IPS DF 4.7 (cell line): Measurements from ENCODE around the gene REPIN1.

Experiments used
- DNase-seq: peaks from one replicate; pipeline ENCODE4 v3.0.0-alpha.2; 2013; ENCODE audit warnings: low spot score; ENCODE audit errors: extremely low read depth

Gene REPIN1

DNA sequence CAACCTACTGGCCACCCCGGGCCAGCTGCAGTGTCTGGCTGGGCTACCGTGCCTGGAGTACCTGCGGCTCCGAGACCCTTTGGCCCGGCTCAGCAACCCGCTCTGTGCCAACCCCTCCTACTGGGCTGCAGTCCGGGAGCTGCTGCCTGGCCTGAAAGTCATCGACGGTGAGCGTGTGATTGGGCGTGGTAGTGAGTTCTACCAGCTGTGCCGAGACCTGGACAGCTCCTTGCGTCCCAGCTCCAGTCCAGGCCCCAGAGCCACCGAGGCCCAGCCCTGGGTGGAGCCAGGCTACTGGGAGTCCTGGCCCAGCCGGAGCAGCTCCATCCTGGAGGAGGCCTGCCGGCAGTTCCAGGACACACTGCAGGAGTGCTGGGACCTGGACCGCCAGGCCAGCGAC is 31.4 kb upstream of the REPIN1 start:
- DNase-seq = no peak

DNA sequence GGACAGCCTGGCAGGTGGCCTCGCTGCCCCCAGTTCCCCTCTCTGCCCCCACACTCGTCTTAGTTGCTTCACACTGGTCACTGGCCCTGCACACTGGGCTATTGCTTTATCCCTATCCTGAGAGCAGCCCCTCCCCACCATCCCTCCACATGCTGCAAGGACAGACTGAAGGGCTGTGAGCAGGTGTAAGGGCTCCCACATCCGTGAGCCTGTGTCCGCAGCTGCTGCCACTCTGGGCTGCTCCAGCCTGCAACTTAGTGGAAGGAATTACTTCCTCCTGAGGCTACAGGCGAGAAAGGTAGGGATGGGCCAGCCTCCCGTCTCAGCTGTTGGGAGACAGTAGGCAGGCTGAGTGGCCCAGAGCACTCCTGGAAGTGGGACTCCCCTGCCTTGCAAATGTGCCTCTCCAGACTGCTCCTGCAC is 31.0 kb upstream of the REPIN1 start:
- no peak for DNase-seq

DNA sequence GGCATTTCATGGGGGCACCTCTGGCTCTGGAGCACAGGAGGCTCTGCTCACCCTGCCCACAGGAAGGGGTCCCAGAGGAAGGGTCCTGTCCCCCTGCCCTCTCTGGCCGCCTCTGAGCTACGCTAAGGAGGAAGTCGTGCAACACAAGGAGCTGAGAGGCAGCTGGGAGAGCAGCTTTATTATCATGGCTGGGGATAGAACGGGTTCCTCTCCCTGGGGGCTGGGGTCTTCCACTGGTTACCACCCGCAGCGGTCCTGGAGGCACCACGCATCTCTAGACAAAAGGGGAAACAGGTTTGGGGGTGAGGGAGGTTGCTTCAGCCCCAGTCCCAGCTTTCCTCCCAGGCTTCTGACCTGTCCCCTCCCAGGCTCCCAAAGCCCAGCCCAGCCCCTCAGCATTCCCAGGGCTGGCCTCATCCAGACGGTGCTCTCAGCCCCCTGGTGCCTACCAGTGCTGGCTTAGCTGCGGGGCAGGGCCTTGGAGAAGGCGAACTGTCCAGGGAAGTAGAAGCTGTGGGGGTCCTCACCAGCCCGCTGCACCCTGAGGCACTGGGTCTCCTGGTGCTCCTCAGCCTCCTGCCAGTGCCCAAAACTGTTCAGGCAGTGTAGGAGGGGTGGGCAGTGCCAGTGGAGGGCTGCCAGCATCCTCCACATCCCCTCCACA is 30.3 kb upstream of the REPIN1 start:
- DNase-seq = no peak

DNA sequence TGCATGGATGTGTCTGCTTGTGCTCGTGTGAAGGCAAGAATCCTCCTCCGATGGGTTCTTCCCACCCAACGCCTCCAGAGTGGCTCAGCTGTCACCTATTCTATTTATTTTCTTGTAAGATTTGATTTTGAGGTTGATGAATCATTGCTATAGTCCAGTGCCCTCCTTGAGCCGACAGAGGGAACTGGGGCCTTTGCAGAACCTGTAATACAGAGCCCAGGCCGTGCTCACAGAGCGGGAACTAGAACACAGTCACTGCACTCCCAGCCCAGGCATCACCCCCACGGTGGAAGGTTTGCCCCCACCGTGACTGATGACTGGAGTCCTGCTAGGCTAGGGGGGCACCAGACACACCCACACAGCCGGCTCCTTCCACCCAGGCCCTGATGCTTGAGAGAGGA is 29.2 kb upstream of the REPIN1 start:
- DNase-seq = no peak

DNA sequence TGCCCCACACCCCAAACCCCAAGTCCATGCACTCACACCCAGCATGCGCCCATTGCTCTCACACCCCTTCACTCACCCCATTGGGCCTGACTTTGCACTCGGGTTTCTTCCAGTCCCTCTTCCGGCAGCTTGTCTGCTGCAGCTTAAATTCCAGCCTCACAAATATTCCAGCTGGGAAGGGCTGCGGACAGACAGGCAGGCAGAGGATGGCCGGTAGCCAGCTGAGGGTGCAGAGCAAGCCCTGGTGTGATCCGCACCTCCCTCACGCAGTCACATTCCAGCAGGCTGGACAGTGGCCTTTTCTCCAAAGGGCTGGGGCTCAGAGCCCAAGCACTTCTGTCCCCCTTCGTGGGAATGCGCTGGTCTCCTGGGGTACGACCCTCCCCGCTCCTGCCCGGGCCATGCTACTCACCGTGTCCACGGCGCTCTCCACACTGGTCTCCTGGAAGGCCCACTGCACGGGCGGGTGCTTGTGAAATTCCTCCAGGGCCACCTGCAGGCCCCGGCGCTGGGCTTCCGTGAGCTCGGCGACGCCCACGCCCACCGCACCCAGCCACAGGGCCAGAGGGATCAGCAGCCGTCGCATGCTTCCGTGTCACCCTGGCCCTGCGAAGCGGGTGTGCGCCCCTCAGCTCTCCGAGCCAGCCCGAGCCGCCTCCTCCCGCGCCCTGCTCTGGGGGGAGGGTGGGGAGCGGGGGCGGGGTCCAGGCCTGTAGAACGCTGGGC is 28.4 kb upstream of the REPIN1 start:
- DNase-seq = no peak

DNA sequence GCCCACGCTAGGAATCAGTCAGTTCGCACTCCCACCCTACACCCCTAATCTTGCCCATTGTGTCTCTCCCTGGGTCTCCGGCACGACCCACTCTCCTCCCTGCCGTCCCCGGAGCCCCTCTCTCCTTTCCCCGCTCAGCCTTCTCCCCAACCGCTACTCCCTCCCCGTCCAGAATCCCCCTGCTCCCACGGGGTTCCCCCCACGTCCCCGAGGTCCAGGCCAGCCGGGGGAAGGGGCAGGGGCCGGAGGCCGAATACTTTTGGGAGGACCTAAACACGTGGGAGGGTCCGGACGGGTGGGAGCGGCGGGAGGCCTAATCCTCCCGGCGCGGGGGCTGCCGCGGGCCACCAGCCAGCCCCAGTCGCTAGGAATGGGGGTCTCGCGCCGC is 27.8 kb upstream of the REPIN1 start:
- no peak for DNase-seq

DNA sequence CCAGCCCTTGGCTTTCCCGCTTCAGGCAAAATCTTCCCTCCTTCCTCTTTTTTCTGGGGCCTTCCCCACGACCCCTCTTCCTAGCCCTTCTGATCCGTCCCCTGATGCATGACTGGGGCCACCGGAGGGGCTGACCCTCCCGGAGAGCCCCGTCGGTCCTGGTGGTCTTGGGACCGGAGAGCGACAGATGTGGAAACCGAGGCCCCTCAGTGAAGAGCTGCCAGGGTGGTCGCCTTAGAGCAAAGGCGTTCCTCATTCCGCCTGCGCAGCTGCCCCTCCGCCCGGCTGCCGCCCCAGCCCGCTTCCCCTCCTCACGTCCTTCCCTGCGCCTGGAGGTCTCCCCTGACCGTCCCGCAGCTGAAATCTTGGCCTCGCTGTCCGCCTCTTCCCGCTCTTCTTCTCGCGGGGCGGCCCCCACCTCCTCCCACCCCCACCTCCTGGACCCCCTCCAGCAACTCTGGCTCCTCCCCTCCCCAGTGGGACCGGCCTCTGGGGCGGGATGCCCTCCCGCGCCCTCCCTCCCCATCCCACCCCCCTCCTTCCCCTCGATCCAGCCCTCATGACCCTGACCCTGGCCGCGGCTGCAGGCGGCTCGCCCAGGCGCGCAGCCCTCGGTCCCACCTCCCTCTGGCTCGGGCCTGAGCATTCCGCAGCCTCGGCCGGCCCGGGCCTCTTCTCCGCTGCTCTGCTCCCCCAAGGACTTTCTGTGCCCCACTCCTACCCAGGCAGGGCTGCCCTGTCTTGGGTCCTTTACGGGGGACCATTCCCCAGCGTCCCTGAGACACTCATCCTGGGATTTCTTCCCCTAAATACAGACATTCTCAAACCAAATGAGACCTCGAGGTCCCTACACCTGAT is 27.1 kb upstream of the REPIN1 start, which contains the start of gene RARRES2:
Gene RARRES2, minus strand, starts transcription at position 367 of the 858 bp plus-strand sequence. CDS start 1,020 bp downstream, outside the sequence.
- DNase-seq = no peak

DNA sequence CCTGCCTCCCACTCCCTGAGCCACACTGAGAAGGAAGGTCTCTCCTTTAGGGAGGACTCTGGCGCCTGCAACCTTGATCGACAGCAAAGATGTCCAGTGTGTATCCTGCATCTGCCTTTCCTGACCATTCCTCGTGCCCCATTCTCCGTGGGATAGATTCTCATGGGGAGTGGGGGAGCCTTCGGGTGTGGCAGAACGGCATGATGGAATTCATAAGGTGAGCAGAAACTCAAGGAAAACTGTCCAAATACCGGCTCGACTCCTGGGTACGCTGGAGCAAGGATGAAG is 26.6 kb upstream of the REPIN1 start:
- no peak for DNase-seq

DNA sequence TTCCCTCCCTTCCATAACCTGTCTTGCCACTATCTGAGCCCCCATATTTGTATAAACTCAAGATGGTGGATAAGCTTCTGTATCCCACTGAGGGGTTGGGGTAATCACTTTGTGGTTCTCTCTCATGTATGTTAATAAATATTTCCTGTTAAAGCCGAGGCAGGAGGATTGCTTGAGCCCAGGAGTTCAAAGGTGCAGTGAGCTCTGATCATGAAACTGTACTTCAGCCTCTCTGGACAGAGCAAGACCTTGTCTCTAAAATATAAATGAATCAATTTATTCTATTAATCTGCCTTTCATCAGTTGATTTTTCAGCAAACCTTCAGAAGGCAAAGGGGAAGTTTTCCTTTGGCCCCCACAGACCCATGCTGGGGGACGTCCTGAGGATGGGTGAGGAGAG is 25.4 kb upstream of the REPIN1 start:
- DNase-seq = no peak

DNA sequence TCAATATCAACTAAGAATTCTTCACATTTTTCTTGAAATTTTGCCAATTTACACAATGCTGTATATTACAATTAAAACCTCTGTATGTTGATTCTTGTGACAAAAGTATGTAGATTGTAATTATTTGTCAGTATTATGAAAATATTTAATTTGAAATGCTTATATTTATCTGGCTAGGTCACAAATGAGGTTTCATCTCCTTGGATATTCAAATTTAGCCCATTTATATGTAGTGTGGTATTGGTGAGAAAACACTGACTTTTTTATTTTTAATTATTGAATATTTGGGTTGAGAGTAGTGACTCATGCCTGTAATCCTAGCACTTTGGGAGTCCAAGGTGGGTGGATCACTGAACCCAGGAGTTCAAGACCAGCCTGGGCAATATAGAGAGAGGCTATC is 24.3 kb upstream of the REPIN1 start:
- DNase-seq = no peak

DNA sequence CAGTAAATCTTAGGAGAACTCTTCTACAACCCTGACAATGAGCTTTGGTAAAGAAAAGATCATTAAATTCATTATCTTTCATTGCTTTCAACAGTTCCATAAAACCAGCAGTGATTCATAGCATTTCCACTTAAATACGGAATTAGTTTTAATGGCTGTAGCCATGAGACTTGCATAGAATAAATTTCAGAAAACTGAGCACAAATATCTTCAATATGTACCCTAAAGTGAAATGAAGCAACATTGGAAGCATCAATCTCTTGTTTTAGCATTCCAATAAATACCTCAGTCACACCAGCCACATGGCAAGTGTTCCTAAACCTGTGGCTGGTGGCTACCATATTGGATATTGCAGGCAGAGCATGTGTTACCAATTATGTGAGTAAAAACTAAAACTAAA is 23.6 kb upstream of the REPIN1 start:
- no peak for DNase-seq

DNA sequence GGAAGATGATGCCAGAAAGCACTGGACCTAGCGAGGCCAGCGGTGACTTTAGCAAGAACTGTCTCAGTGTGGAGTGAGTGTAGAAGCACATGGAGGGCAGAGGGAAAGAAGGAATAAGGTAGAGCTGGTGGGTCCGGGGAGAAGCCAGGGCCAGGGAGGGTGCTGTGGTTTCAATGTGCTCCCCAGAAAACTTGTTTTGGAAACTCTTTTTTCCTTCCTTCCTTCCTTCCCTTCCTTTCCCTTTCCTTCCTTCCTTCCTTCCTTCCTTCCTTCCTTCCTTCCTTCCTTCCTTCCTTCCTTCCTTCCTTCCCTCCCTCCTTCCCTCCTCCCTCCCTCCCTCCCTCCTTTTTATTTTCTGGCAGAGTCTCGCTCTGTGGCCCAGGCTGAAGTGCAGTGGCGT is 21.7 kb upstream of the REPIN1 start:
- DNase-seq = no peak

DNA sequence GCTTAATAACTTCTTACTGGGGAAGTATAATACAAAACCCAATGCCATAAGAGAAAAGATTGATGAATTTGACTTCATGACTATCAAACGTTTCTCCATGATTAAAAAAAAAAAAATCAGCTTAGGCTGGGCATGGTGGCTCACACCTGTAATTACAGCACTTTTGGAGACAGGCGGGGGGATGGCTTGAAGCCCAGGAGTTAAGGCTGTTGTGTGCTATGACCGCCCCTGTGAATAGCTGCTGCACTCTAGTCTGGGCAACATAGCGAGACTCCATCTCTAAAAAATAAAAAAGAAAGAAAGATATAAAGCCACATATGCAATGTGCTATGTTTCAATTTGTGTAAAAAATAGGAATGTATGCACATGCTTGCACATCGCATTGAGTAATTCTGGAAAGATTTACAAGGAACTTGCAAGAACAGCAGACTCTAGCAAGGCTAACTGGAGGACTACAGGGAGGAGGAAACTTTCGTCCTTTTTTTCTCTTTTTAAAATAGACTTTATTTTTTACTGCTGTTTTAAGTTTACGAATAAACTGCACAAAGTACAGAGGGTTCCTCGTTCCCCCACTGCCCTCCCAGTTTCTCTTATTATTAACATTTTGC is 16.9 kb upstream of the REPIN1 start:
- DNase-seq = no peak

DNA sequence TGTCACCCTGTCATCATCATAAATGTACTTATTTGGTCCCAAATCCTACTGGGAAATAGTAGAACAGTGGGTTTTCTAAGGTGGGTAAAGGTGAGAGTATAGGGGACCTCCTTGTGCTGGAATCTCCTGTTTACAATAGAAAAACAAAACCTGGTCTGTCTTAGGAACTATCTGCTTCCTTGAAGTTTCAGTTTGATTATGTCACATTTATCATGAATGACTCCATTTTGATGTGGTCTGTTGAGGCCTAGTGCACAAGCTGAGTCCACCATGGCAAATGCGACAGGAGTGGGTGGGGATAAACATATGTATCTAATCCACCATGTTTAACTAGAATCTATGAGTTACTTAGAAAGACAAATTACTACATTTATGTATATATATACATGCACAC is 13.0 kb upstream of the REPIN1 start:
- no peak for DNase-seq

DNA sequence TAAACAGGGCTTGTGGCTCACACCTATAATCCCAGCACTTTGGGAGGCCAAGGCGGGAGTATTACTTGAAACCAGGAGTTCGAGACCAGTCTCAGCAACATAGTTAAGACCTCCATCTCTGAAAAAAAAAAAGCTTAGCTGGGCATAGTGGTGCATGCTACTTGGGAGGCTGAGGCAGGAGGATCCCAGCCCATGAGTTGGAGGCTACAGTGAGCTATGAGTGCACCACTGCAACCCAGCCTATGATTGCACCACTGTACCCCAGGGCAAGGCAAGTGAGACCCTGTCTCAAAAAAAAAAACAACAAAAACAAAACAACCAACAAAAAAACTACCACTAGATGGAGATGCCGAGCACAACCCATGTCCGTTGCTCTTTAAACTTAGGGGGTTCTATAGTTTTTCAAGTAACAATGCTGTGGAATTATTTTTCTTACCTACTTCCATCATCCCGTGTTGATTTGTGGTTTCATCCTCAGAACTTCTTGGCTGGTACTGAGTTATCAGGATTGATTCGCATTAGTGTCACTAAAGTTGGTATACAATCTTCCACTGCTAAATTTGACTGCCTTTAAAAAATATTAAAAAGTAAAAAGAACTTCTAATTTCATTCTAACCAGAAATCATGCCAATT is 12.2 kb upstream of the REPIN1 start:
- no peak for DNase-seq

DNA sequence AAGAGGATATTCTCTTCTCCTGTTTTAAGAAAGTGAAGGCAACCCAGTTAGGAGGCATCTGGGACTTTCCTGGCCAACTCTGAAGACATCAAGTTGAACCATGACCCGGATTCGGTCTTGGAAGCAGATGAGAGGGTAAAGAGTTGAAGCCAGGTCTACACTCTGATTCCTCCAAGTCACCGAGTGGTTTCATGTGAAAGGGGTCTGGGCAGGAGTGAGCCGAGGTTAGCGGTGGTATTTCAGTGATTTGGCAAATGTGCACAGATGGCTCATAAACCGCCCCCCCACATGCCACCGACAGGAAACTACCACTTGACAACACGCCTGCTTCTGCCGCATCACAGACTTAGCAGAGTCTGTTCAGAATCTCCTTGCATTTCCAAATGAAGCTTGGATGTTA is 11.4 kb upstream of the REPIN1 start:
- DNase-seq = no peak

DNA sequence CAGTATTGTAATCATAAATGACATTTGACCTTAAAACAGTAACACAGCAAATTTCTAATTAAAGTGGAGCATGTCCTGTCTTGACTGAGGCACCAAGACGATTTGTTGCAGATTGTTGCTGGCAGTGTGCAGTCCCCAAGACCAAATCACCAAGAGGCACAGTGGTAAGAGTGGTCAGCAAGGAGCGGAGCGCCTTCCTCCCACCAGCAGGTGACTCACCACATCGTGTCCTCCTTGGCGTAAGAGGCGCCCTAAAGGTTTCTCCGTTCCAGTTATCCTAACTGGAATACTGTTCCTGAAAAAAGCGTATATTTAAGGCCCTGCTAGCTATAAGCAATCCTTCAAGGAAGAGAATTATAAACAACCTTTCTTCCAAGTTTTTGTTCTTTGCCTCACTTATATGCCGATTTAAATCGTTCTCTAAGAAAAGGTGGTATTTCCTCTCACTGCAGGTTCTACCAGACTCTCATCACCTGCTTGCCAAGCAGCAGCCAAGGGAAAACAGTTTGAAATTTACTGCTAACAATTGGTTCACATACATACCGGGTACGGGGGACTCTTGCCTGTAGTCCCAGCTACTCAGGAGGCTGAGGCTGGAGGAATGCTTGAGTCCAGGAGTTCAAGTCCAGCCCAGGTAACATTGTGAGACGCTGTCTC is 10.7 kb upstream of the REPIN1 start:
- DNase-seq = no peak

DNA sequence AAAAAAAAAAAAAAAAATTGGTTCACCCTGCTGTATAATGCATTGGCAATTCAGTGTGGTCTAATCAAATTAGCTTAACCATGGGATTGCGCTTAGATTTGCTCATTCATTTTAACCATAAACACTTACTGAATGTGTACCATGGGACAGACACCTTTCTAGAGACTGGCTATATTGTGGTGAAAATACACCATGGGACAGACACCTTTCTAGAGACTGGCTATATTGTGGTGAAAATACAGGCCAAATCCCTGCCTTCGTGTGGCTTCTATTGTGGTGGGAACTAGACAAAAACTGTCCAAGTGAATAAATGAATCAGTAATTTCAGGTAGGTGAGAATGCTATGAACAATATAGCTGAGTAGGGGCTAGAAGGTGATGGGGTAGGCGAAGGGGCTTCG is 10.2 kb upstream of the REPIN1 start:
- no peak for DNase-seq

DNA sequence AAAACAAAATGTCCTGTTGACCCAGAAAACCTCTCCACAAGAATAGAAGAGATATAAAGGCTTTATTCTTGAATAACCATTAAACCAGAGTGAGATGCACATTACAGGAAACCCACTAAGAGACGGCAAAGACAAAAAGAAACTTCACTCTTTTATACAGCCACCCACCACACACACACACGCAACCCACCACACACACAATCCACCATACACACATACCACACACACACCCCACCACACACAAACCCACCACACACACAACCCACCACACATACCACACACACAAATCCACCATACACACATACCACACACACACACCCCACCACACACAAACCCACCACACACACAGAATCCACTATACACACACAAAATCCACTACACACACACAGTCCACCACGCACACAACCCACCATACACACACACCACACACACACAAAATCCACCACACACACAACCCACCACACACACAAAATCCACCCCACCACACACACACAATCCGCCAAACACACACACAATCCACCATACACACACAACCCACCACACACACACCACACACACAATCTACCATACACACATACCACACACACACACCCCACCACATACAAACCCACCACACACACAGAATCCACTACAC is 9.5 kb upstream of the REPIN1 start:
- no peak for DNase-seq

DNA sequence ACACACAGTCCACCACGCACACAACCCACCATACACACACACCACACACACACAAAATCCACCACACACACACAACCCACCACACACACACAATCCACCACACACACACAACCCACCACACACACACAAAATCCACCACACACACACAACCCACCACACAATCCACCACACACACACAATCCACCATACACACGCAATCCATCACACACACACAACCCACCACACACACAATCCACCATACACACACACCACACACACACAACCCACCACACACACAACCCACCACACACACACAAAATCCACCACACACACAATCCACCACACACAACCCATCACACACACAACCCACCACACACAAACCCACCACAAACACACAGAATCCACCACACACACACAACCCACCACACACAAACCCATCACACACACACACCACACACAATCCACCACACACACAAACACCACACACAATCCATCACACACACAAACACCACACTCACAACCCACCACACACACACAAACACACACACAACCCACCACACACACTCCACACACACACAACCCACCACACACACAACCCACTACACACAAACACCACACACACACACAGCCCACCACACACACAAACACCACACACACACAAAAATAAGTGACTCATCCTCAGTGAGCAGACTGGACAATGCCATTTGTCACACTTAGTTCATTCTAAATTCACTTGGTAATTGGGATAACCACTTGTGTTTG is 8.8 kb upstream of the REPIN1 start:
- DNase-seq = no peak
